ENCODE measurements around the gene EBNA1BP2.

- TF ChIP-seq CTCF (IDR thresholded peaks at IDR 0.05; ENCODE audit: extremely low read depth in 1 of 2, insufficient read depth in 1 of 2, low read depth in 1 of 2, low read length in 2 of 2) (no peak), POLR2AphosphoS5 (IDR thresholded peaks at IDR 0.05; ENCODE audit: insufficient read depth, low read depth, low read length) (no peak), POLR2A (IDR thresholded peaks at IDR 0.05; ENCODE audit: low read depth, low read length) (no peak), JUN (IDR thresholded peaks at IDR 0.05; ENCODE audit: borderline replicate concordance, insufficient read depth, insufficient read length, low read depth) (no peak), EZH2 (IDR thresholded peaks at IDR 0.05; ENCODE audit: borderline replicate concordance, low read depth, low read length, severe bottlenecking) (no peak), GATA2 (IDR thresholded peaks at IDR 0.05; ENCODE audit: insufficient read depth, insufficient read length, low read depth, low read length) (no peak)
Observed at GRCh38 chr1:43184995-43185394, 12.9 kb upstream of the EBNA1BP2 start.
